Nephron progenitor cell (in vitro differentiated cells): ENCODE results near the gene MT1HL1.

Experiments used
- DNase-seq: peaks from one replicate; pipeline ENCODE4 v3.0.0; 2021
- H3K27ac Mint-ChIP-seq: 2 replicates; pipeline ENCODE4 v1.8.0; 2021; ENCODE audit warnings: mild to moderate bottlenecking, moderate library complexity, mixed read lengths
- H3K27me3 Mint-ChIP-seq: 2 replicates; pipeline ENCODE4 v1.8.0; 2021; ENCODE audit warnings: mild to moderate bottlenecking, low read depth, mixed read lengths; ENCODE audit not compliant: poor library complexity
- H3K36me3 Mint-ChIP-seq: 2 replicates; pipeline ENCODE4 v1.8.0; 2021; ENCODE audit warnings: low read depth, mixed read lengths
- H3K4me1 Mint-ChIP-seq: 2 replicates; pipeline ENCODE4 v1.8.0; 2021; ENCODE audit warnings: mixed read lengths
- H3K4me3 Mint-ChIP-seq: 2 replicates; pipeline ENCODE4 v1.8.0; 2021; ENCODE audit warnings: mild to moderate bottlenecking, moderate library complexity, mixed read lengths
- H3K9me3 Mint-ChIP-seq: 2 replicates; pipeline ENCODE4 v1.8.0; 2021; ENCODE audit warnings: mild to moderate bottlenecking, moderate library complexity, mixed read lengths
- TF ChIP-seq, protein P1 (sequence below): fragments of 200-600 bp; sonication (generic); IDR thresholded peaks from 2 replicates; pipeline ENCODE4 v1.5.0; 2021; ENCODE audit warnings: antibody characterized with exemption

Gene MT1HL1

DNA sequence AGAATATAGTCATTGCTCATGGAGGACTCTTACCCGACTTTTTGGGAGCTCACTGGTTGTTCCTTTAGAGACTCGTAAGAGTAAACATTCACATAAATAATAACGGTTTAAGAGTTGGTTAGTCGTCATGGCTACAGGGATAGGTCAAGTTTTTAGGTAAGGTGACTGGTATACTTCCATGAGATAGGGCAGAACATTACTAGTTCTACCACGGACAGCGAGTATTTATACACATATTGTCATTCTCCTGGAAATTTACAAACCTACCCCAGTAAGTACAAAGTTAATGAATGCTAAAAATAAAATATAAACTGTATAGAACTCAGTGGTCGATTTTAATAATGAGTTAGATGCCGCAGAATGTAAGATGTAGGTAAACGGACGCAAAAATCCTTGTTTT is 36.6 kb upstream of the MT1HL1 start:
- TF ChIP-seq, protein P1, sequence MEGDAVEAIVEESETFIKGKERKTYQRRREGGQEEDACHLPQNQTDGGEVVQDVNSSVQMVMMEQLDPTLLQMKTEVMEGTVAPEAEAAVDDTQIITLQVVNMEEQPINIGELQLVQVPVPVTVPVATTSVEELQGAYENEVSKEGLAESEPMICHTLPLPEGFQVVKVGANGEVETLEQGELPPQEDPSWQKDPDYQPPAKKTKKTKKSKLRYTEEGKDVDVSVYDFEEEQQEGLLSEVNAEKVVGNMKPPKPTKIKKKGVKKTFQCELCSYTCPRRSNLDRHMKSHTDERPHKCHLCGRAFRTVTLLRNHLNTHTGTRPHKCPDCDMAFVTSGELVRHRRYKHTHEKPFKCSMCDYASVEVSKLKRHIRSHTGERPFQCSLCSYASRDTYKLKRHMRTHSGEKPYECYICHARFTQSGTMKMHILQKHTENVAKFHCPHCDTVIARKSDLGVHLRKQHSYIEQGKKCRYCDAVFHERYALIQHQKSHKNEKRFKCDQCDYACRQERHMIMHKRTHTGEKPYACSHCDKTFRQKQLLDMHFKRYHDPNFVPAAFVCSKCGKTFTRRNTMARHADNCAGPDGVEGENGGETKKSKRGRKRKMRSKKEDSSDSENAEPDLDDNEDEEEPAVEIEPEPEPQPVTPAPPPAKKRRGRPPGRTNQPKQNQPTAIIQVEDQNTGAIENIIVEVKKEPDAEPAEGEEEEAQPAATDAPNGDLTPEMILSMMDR: no peak
- Mint-ChIP-seq H3K36me3 (no peaks in the 10 kb centered on the region), H3K9me3 (no peaks in the 10 kb centered on the region), H3K27me3 (peaks cover 18% of the 10 kb centered on the region), H3K4me3 (no peak overlapping the region), H3K4me1 (peaks cover 13% of the 10 kb centered on the region), H3K27ac (no peak overlapping the region)
- DNase-seq: no peak

- peaks cover 23% of the 10 kb centered on the region for H3K27me3 Mint-ChIP-seq
- TF ChIP-seq, protein P1: no peak
- H3K36me3 Mint-ChIP-seq: no peaks in the 10 kb centered on the region
- H3K9me3 Mint-ChIP-seq: no peaks in the 10 kb centered on the region
- peaks cover 7% of the 10 kb centered on the region for H3K4me1 Mint-ChIP-seq
- no peak for DNase-seq
- H3K27ac Mint-ChIP-seq: no peak overlapping the region
- H3K4me3 Mint-ChIP-seq: no peak overlapping the region
Measured at GRCh38 chr1:237038211-237038610, 34.0 kb upstream of the MT1HL1 start.

GRCh38 chr1:237035759-237036158 is 31.5 kb upstream of the MT1HL1 start:
- no peak for DNase-seq
- Mint-ChIP-seq H3K27me3 (peaks cover 30% of the 10 kb centered on the region), H3K36me3 (no peaks in the 10 kb centered on the region), H3K4me1 (peaks cover 6% of the 10 kb centered on the region), H3K27ac (no peak overlapping the region), H3K4me3 (no peak overlapping the region), H3K9me3 (no peaks in the 10 kb centered on the region)
- TF ChIP-seq, protein P1: no peak

- Mint-ChIP-seq H3K27me3 (peaks cover 29% of the 10 kb centered on the region), H3K36me3 (no peaks in the 10 kb centered on the region), H3K9me3 (no peaks in the 10 kb centered on the region), H3K4me3 (no peak overlapping the region), H3K27ac (no peak overlapping the region), H3K4me1 (peaks cover 9% of the 10 kb centered on the region)
- TF ChIP-seq, protein P1: no peak
- no peak for DNase-seq
Measured at GRCh38 chr1:237033804-237034203, 29.6 kb upstream of the MT1HL1 start.

GRCh38 chr1:237033061-237033460 is 28.8 kb upstream of the MT1HL1 start:
- Mint-ChIP-seq H3K36me3 (no peaks in the 10 kb centered on the region), H3K27me3 (peaks cover 29% of the 10 kb centered on the region), H3K4me3 (no peak overlapping the region), H3K9me3 (no peaks in the 10 kb centered on the region), H3K4me1 (peaks cover 9% of the 10 kb centered on the region), H3K27ac (no peak overlapping the region)
- no peak for DNase-seq
- TF ChIP-seq, protein P1: no peak

- Mint-ChIP-seq H3K27ac (no peak overlapping the region), H3K4me1 (peaks cover 9% of the 10 kb centered on the region), H3K4me3 (no peak overlapping the region), H3K27me3 (peaks cover 29% of the 10 kb centered on the region), H3K9me3 (no peaks in the 10 kb centered on the region), H3K36me3 (no peaks in the 10 kb centered on the region)
- no peak for DNase-seq
- TF ChIP-seq, protein P1: no peak
Measured at GRCh38 chr1:237032029-237032428, 27.8 kb upstream of the MT1HL1 start.
